ENCODE measurements around the gene ZBTB40.

- TF ChIP-seq, protein P1, sequence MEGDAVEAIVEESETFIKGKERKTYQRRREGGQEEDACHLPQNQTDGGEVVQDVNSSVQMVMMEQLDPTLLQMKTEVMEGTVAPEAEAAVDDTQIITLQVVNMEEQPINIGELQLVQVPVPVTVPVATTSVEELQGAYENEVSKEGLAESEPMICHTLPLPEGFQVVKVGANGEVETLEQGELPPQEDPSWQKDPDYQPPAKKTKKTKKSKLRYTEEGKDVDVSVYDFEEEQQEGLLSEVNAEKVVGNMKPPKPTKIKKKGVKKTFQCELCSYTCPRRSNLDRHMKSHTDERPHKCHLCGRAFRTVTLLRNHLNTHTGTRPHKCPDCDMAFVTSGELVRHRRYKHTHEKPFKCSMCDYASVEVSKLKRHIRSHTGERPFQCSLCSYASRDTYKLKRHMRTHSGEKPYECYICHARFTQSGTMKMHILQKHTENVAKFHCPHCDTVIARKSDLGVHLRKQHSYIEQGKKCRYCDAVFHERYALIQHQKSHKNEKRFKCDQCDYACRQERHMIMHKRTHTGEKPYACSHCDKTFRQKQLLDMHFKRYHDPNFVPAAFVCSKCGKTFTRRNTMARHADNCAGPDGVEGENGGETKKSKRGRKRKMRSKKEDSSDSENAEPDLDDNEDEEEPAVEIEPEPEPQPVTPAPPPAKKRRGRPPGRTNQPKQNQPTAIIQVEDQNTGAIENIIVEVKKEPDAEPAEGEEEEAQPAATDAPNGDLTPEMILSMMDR (IDR thresholded peaks at IDR 0.05; ENCODE audit: insufficient read depth, low read depth, low read length): no peak
- TF ChIP-seq EZH2 (IDR thresholded peaks at IDR 0.05; ENCODE audit: insufficient read depth, low read length): no peak
These were observed 14.7 kb upstream of the ZBTB40 start for GRCh38 chr1:22436948-22437347.

Measured in astrocyte (in vitro differentiated cells and primary cell).